ENCODE measurements around the gene ANTXR1. TPM values are rescaled to one million over a fixed set of nuclear protein-coding genes. Genes with fewer than 3 reads are reported as not detected.

The ANTXR1 gene
- total RNA-seq, 6 donors from 2014 or later: 11.5 to 76.4 (median 31.4) TPM

DNA sequence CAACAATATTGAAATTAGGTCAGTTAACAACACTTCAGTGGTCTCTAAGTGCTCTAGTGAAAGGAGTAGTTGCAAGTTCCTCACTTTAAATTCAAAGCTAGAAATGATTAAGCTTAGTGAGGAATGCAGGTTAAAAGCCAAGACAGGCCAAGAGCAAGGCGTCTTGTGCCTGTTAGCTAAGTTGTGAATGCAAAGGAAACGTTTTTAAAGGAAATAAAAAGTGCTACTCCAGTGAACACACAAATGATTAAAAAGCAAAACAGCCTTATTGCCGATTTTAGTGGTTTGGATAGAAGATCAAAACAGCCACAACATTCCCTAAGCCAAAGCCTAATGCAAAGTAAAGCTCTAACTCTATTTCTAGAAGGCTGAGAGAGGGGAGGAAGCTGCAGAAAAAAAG lies 44.7 kb downstream of the ANTXR1 start:
- no peaks in the 10 kb centered on the region for H3K9me3 ChIP-seq
- ATAC-seq (ENCODE audit: low FRiP score in 2 of 2) (no peak), DNase-seq (no peak)
- no peaks in the 10 kb centered on the region for H3K36me3 ChIP-seq
- WGBS, 2 donors: 40 to 54% methylated on average over 3 of the region's 3 CpGs
- peaks cover 3 to 17% (median 10%) of the 10 kb centered on the region in 4 donors for H3K4me1 ChIP-seq
- no peak overlapping the region for H3K4me3 ChIP-seq
- no peaks in the 10 kb centered on the region for H3K27me3 ChIP-seq
- H3K27ac ChIP-seq: no peak overlapping the region
- TF ChIP-seq POLR2AphosphoS5 (IDR thresholded peaks at IDR 0.05) (no peak), EP300 (IDR thresholded peaks at IDR 0.05) (no peak), POLR2A (IDR thresholded peaks at IDR 0.05) (no peak)
- TF ChIP-seq, protein P1, sequence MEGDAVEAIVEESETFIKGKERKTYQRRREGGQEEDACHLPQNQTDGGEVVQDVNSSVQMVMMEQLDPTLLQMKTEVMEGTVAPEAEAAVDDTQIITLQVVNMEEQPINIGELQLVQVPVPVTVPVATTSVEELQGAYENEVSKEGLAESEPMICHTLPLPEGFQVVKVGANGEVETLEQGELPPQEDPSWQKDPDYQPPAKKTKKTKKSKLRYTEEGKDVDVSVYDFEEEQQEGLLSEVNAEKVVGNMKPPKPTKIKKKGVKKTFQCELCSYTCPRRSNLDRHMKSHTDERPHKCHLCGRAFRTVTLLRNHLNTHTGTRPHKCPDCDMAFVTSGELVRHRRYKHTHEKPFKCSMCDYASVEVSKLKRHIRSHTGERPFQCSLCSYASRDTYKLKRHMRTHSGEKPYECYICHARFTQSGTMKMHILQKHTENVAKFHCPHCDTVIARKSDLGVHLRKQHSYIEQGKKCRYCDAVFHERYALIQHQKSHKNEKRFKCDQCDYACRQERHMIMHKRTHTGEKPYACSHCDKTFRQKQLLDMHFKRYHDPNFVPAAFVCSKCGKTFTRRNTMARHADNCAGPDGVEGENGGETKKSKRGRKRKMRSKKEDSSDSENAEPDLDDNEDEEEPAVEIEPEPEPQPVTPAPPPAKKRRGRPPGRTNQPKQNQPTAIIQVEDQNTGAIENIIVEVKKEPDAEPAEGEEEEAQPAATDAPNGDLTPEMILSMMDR (IDR thresholded peaks at IDR 0.05): no peak

DNA sequence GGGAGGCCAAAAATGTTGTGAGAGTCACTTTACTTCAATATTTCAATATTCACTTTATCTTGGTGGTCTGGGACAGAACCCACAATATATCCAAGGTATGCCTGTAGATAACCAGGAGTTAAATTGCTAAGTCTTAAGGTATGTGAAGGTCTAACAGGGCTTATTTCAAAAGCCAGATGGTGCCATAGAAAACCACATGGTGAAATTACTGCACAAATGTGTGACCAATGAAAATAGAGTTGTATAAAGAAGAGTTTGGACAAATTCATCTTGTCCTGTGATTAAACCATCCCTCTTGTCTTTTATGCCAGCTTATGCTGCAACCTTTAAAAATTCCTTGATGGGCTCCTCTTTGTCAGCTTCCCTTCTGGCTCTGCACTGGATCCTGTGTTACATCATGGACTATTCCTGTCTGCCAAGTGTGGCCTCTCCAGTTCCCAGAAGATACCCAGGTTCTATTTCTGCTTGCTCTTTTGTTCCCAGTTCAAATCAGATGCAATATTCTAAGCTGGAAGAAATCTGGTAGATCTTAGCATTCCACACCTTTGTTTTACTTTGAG lies 46.8 kb downstream of the ANTXR1 start:
- no peak for TF ChIP-seq EP300 (IDR thresholded peaks at IDR 0.05)
- TF ChIP-seq POLR2AphosphoS5 (IDR thresholded peaks at IDR 0.05): no peak
- no peak overlapping the region for H3K27ac ChIP-seq
- DNase-seq (no peak), ATAC-seq (ENCODE audit: low FRiP score in 2 of 2) (no peak)
- peaks cover 3 to 17% (median 10%) of the 10 kb centered on the region in 4 donors for H3K4me1 ChIP-seq
- H3K27me3 ChIP-seq: no peaks in the 10 kb centered on the region
- H3K4me3 ChIP-seq: no peak overlapping the region
- no peaks in the 10 kb centered on the region for H3K9me3 ChIP-seq
- no peaks in the 10 kb centered on the region for H3K36me3 ChIP-seq

DNA sequence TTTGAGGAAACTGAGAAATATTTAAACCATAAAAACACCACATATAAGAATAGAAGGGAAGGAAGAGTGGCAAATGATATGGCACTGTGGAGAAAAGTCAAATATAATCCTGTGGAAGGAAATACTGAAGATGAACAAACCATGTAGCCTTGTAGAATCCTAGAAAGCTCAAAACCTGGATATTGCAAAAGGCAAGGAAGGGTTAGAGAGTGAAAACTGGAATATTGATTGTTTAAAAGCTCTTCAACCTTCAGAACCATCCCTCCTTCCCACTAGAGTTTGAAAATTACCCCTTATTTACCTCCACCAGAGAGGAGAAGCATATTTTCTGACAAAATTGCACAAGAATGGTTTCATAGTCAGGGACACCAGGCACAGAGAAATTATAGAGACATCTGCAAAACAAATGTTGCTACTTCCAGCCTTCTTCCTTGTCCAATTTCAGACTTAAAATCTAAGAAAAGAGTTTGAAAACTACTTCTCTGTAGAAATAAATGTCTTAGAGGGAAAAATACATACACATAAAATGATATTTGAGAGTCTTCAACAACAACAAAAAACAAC lies 48.0 kb downstream of the ANTXR1 start:
- Histone ChIP-seq H3K4me3 (no peak overlapping the region), H3K27me3 (no peaks in the 10 kb centered on the region), H3K9me3 (no peaks in the 10 kb centered on the region), H3K4me1 (peaks cover 3 to 17% (median 10%) of the 10 kb centered on the region in 4 donors), H3K27ac (peak overlapping the region in 1 of 4 donors; percentile 3), H3K36me3 (no peaks in the 10 kb centered on the region)
- ATAC-seq (ENCODE audit: low FRiP score in 2 of 2): no peak
- DNase-seq: no peak
- TF ChIP-seq, protein P1 (IDR thresholded peaks at IDR 0.05): no peak
- TF ChIP-seq EP300 (IDR thresholded peaks at IDR 0.05) (no peak), POLR2AphosphoS5 (IDR thresholded peaks at IDR 0.05) (no peak), POLR2A (IDR thresholded peaks at IDR 0.05) (no peak)

- Histone ChIP-seq H3K4me3 (no peak overlapping the region), H3K4me1 (peaks cover 3 to 17% (median 10%) of the 10 kb centered on the region in 4 donors), H3K36me3 (no peaks in the 10 kb centered on the region), H3K9me3 (no peaks in the 10 kb centered on the region), H3K27me3 (no peaks in the 10 kb centered on the region), H3K27ac (peak overlapping the region in 1 of 4 donors; percentile 46)
- TF ChIP-seq EP300 (IDR thresholded peaks at IDR 0.05) (no peak), POLR2AphosphoS5 (IDR thresholded peaks at IDR 0.05) (no peak), POLR2A (IDR thresholded peaks at IDR 0.05) (no peak)
- TF ChIP-seq, protein P1 (IDR thresholded peaks at IDR 0.05): no peak
- ATAC-seq (ENCODE audit: low FRiP score in 2 of 2): no peak
- no peak for DNase-seq
Observed at GRCh38 chr2:69061525-69061924, 48.5 kb downstream of the ANTXR1 start.

- H3K4me3 ChIP-seq: no peak overlapping the region
- H3K9me3 ChIP-seq: no peaks in the 10 kb centered on the region
- DNase-seq: no peak
- no peaks in the 10 kb centered on the region for H3K27me3 ChIP-seq
- H3K27ac ChIP-seq: peak overlapping the region in 1 of 4 donors; percentile 46
- WGBS, 2 donors: 48 to 51% methylated on average over 2 of the region's 2 CpGs
- TF ChIP-seq EP300 (IDR thresholded peaks at IDR 0.05) (no peak), POLR2A (IDR thresholded peaks at IDR 0.05) (no peak), POLR2AphosphoS5 (IDR thresholded peaks at IDR 0.05) (no peak)
- no peaks in the 10 kb centered on the region for H3K36me3 ChIP-seq
- H3K4me1 ChIP-seq: peaks cover 3 to 17% (median 10%) of the 10 kb centered on the region in 4 donors
- ATAC-seq (ENCODE audit: low FRiP score in 2 of 2): no peak
Observed at GRCh38 chr2:69062307-69062962, 49.5 kb downstream of the ANTXR1 start.
